K562 (cell line): Measurements from ENCODE around the gene VEZF1. TPM values are rescaled to one million over a fixed set of nuclear protein-coding genes. Genes with fewer than 3 reads are reported as not detected.
A peak's percentile ranks its signal among the peaks of the same experiment; 100 is the strongest.

Experiments used
- BRCA1 ChIP-seq, 2 experiments: fragments of 450-650 bp in 1 of 2; sonication (generic) in 1 of 2; formaldehyde crosslinking in 1 of 2; IDR thresholded peaks; 2 replicates each; pipeline versions ENCODE4 v1.5.0 to v1.6.1; 2017 to 2020; ENCODE audit warnings: mild to moderate bottlenecking in 1 of 2, missing genetic modification reagents in 1 of 2
- DPF2 ChIP-seq: fragments of 450-650 bp; IDR thresholded peaks from 2 replicates; pipeline ENCODE4 v1.6.1; 2016
- ESRRA ChIP-seq: fragments of 450-650 bp; IDR thresholded peaks from 2 replicates; pipeline ENCODE4 v1.6.1; 2014; ENCODE audit warnings: low read depth, mild to moderate bottlenecking, moderate library complexity, borderline replicate concordance
- FOSL1 ChIP-seq: fragments of 200-800 bp; sonication (Bioruptor generic); conservative IDR thresholded peaks from 2 replicates; pipeline ENCODE4 v1.6.1; 2016; ENCODE audit warnings: missing genetic modification characterization, missing compliant biosample characterization
- JUND ChIP-seq, 2 experiments: IDR thresholded peaks; 2 replicates in 1 of 2; 3 replicates in 1 of 2; pipeline ENCODE4 v1.6.1; 2011; ENCODE audit warnings: borderline replicate concordance in 2 of 2, low read depth in 2 of 2, low read length in 2 of 2, improper control_type of control experiment in 1 of 2, missing biosample characterization in 1 of 2, missing genetic modification characterization in 1 of 2, missing genetic modification reagents in 1 of 2
- MAZ ChIP-seq, 2 experiments: fragments of 450-650 bp in 1 of 2; sonication (generic) in 1 of 2; formaldehyde crosslinking; IDR thresholded peaks in 1 of 2; conservative IDR thresholded peaks in 1 of 2; 2 replicates each; pipeline versions ENCODE4 v1.4.0 to v1.5.0; 2020; ENCODE audit warnings: mild to moderate bottlenecking in 1 of 2, missing genetic modification reagents in 1 of 2
- MYNN ChIP-seq, 2 experiments: sonication (generic); formaldehyde crosslinking in 1 of 2; IDR thresholded peaks; 2 replicates each; pipeline versions ENCODE4 v1.5.0 to v1.6.1; 2016 to 2020; ENCODE audit warnings: antibody characterized with exemption in 1 of 2, missing genetic modification reagents in 1 of 2
- NR1H2 ChIP-seq: sonication (generic); formaldehyde crosslinking; IDR thresholded peaks from 2 replicates; pipeline ENCODE4 v1.4.0; 2020; ENCODE audit warnings: mild to moderate bottlenecking, missing genetic modification reagents
- SIN3A ChIP-seq, 2 experiments: fragments of 150-350 bp in 1 of 2; IDR thresholded peaks; 2 replicates each; pipeline ENCODE4 v1.6.1; 2011 to 2016; ENCODE audit warnings: borderline replicate concordance in 2 of 2, low read depth in 2 of 2, low read length in 2 of 2, mild to moderate bottlenecking in 2 of 2, moderate library complexity in 2 of 2; ENCODE audit not compliant: control insufficient read depth in 1 of 2
- SMARCA4 ChIP-seq: fragments of 450-650 bp; IDR thresholded peaks from 2 replicates; pipeline ENCODE4 v1.6.1; 2016
- SMARCE1 ChIP-seq: fragments of 450-650 bp; IDR thresholded peaks from 2 replicates; pipeline ENCODE4 v1.7.1; 2016; ENCODE audit warnings: mild to moderate bottlenecking
- ZBTB26 ChIP-seq: fragments of 450-650 bp; formaldehyde crosslinking; IDR thresholded peaks from 2 replicates; pipeline ENCODE4 v1.4.0; 2022; ENCODE audit warnings: missing genetic modification characterization
- ZEB2 ChIP-seq: fragments of 450-650 bp; IDR thresholded peaks from 2 replicates; pipeline ENCODE4 v1.6.1; 2016
- ZNF184 ChIP-seq: sonication (generic); formaldehyde crosslinking; IDR thresholded peaks from 2 replicates; pipeline ENCODE4 v1.5.0; 2020; ENCODE audit warnings: missing genetic modification reagents
- ZNF316 ChIP-seq: fragments of 450-650 bp; IDR thresholded peaks from 2 replicates; pipeline ENCODE4 v1.6.1; 2016
- ZNF586 ChIP-seq: fragments of 450-650 bp; formaldehyde crosslinking; conservative IDR thresholded peaks from 2 replicates; pipeline ENCODE4 v1.4.0; 2020; ENCODE audit warnings: mild to moderate bottlenecking, moderate library complexity
- polyA plus RNA-seq, 8 experiments: library from polyadenylated mRNA; depleted of rRNA in 4 of 8; stranded (reverse) in 5 of 8; unstranded in 3 of 8; fragments of >200 nt; fragmentation: Nextera tagmentation in 2 of 8; fragmentation: Illumina TruSeq in 1 of 8; extraction: Ambion mirVana in 2 of 8; extraction: Trizol in 1 of 8; gene quantifications; 2 replicates each; pipeline versions ENCODE4 v1.2.1 to v1.2.3, GENCODE V29; 2011 to 2014; ENCODE audit warnings: inconsistent platforms in 1 of 8, missing spikeins in 1 of 8
- total RNA-seq, 7 experiments: library from RNA; depleted of rRNA in 6 of 7; stranded (reverse); fragments of >200 nt in 6 of 7; fragmentation: Illumina TruSeq in 2 of 7; extraction: Trizol in 2 of 7; gene quantifications; 2 replicates each; pipeline versions ENCODE4 v1.2.1 to v1.2.3, GENCODE V29; 2011 to 2021; ENCODE audit warnings: low replicate concordance in 1 of 7
- TF ChIP-seq, protein P1 (sequence below): sonication (generic); formaldehyde crosslinking; IDR thresholded peaks from 2 replicates; pipeline ENCODE4 v1.8.0; 2022; ENCODE audit warnings: mild to moderate bottlenecking, missing genetic modification reagents, borderline replicate concordance
- TF ChIP-seq, protein P2 (sequence below): fragments of 200-800 bp; sonication (Bioruptor generic); IDR thresholded peaks from 2 replicates; pipeline ENCODE4 v1.6.1; 2017; ENCODE audit warnings: missing genetic modification characterization, missing compliant biosample characterization
- TF ChIP-seq, protein P3 (sequence below): fragments of 450-650 bp; IDR thresholded peaks from 2 replicates; pipeline ENCODE4 v1.6.1; 2016; ENCODE audit warnings: mild to moderate bottlenecking

VEZF1 gene
- total and polyA plus RNA-seq, 9 of the 15 experiments (the other 6 are each of a cell fraction or from before 2014, with no cell fraction given): 9.5 to 33.4 (median 22.1) TPM

- TF ChIP-seq, protein P1, sequence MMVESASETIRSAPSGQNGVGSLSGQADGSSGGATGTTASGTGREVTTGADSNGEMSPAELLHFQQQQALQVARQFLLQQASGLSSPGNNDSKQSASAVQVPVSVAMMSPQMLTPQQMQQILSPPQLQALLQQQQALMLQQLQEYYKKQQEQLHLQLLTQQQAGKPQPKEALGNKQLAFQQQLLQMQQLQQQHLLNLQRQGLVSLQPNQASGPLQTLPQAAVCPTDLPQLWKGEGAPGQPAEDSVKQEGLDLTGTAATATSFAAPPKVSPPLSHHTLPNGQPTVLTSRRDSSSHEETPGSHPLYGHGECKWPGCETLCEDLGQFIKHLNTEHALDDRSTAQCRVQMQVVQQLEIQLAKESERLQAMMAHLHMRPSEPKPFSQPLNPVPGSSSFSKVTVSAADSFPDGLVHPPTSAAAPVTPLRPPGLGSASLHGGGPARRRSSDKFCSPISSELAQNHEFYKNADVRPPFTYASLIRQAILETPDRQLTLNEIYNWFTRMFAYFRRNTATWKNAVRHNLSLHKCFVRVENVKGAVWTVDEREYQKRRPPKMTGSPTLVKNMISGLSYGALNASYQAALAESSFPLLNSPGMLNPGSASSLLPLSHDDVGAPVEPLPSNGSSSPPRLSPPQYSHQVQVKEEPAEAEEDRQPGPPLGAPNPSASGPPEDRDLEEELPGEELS (CRISPR knock-in tag): no peak
- TF ChIP-seq DPF2 (0 out of 2 replicates have a peak, but pooled peaks have one; percentile 22), JUND (IDR thresholded peaks at IDR 0.05; ENCODE audit: borderline replicate concordance, low read depth, low read length) (peak; percentile 72; the same call in 1 of the 2 replicates), JUND (tag; IDR thresholded peaks at IDR 0.05; ENCODE audit: borderline replicate concordance, low read depth, low read length) (peak; percentile 62; the same call in 2 of the 3 replicates), ZBTB26 (CRISPR knock-in tag) (no peak), NR1H2 (CRISPR knock-in tag) (no peak), SMARCA4 (peak; percentile 31; the same call in 1 of the 2 replicates), ESRRA (peak; percentile 41; the same call in 1 of the 2 replicates), MYNN (IDR thresholded peaks at IDR 0.05) (peak; percentile 82; the same call in 1 of the 2 replicates), MYNN (CRISPR knock-in tag; IDR thresholded peaks at IDR 0.05) (no peak), SIN3A (IDR thresholded peaks at IDR 0.05; ENCODE audit: borderline replicate concordance in 2 of 2, control insufficient read depth in 1 of 2, low read depth in 2 of 2, low read length in 2 of 2) (no peak), ZNF316 (peak; percentile 38; the same call in 1 of the 2 replicates), ZNF586 (CRISPR knock-in tag) (no peak), FOSL1 (tag) (peak; percentile 77), ZEB2 (0 out of 2 replicates have a peak, but pooled peaks have one; percentile 18), SMARCE1 (peak; percentile 48; the same call in 1 of the 2 replicates), MAZ (CRISPR knock-in tag; conservative IDR thresholded peaks at IDR 0.05 in 1 of 2, IDR thresholded peaks at IDR 0.05 in 1 of 2) (no peak), BRCA1 (IDR thresholded peaks at IDR 0.05) (no peak), BRCA1 (CRISPR knock-in tag; IDR thresholded peaks at IDR 0.05) (no peak), ZNF184 (no peak)
- TF ChIP-seq, protein P2, sequence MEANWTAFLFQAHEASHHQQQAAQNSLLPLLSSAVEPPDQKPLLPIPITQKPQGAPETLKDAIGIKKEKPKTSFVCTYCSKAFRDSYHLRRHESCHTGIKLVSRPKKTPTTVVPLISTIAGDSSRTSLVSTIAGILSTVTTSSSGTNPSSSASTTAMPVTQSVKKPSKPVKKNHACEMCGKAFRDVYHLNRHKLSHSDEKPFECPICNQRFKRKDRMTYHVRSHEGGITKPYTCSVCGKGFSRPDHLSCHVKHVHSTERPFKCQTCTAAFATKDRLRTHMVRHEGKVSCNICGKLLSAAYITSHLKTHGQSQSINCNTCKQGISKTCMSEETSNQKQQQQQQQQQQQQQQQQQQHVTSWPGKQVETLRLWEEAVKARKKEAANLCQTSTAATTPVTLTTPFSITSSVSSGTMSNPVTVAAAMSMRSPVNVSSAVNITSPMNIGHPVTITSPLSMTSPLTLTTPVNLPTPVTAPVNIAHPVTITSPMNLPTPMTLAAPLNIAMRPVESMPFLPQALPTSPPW (CRISPR knock-in tag): no peak
- TF ChIP-seq, protein P3, sequence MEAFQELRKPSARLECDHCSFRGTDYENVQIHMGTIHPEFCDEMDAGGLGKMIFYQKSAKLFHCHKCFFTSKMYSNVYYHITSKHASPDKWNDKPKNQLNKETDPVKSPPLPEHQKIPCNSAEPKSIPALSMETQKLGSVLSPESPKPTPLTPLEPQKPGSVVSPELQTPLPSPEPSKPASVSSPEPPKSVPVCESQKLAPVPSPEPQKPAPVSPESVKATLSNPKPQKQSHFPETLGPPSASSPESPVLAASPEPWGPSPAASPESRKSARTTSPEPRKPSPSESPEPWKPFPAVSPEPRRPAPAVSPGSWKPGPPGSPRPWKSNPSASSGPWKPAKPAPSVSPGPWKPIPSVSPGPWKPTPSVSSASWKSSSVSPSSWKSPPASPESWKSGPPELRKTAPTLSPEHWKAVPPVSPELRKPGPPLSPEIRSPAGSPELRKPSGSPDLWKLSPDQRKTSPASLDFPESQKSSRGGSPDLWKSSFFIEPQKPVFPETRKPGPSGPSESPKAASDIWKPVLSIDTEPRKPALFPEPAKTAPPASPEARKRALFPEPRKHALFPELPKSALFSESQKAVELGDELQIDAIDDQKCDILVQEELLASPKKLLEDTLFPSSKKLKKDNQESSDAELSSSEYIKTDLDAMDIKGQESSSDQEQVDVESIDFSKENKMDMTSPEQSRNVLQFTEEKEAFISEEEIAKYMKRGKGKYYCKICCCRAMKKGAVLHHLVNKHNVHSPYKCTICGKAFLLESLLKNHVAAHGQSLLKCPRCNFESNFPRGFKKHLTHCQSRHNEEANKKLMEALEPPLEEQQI: no peak
Observed at GRCh38 chr17:57948555-57949420, 39.3 kb downstream of the VEZF1 start (continued).
